ENCODE results near the gene SP8. TPM values are rescaled to one million over a fixed set of nuclear protein-coding genes. Genes with fewer than 3 reads are reported as not detected.
"Not testable (repeated sequence)": the region's sequence is repeated elsewhere in the genome, so short reads cannot be mapped to it uniquely, and the experiment has no call there.

The SP8 gene
- polyA plus RNA-seq, result not detected

DNA sequence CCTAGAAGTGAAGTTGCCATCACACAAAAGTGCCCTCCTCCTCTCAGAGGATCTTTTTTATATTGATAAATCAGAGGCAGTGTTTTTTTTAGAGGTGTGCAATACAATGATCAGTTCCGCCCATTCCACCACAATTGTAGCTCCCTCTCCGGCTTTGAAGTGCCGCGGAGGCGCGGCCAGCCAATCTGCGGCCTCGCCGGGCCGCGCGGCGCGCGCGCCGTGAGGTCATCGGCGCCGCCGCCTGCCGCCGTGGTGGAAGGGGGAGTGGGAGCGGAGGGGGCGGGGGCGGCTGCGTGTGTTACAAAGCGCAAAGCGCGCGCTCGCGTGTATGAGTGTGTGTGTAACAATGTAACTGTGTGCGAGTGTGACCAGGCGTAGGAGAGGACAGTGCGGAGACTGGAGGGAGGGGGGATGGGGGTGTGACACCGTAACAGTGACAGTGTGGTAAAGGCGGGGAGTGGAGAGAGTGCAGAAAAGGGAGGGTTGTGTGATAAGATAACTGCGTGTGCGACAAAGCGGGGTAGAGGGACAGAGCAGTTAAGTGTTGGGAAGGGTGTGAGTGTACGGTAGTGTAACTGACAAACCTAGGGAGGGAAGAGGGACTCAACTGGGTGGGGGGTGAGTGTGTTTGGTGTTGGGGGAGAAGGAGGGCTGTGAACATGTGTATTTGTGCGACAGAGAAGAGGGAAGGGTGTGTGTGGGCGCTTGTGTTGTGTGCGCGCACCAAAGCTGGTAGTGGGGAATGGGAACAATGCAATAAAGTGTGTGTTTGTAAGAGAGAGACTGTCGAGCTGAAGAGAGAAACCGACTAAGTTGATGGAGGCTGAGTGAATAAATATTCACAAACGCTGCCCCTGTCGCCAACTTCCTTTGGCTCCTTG is at the start of gene SP8:
Gene SP8, minus strand, starts transcription at position 108 of the 881 bp plus-strand sequence. Its CDS starts 88 bp downstream, at position 20.
- Mint-ChIP-seq H3K27me3 (peaks cover 61% of the 10 kb centered on the region), H3K4me3 (peak within 1 kb of the TSS; percentile 46 to 80 (median 68)), H3K4me1 (peaks cover 2 to 21% (median 7%) of the 10 kb centered on the region in 3 donors), H3K36me3 (no peaks in the 10 kb centered on the region), H3K9me3 (peaks cover under 1 to 10% (median 8%) of the 10 kb centered on the region in 3 donors), H3K27ac (peak within 1 kb of the TSS; percentile 86 to 95 (median 91))

- not testable (repeated sequence) for H3K36me3 Mint-ChIP-seq, H3K4me3 Mint-ChIP-seq, H3K4me1 Mint-ChIP-seq, H3K27me3 Mint-ChIP-seq, H3K27ac Mint-ChIP-seq, H3K9me3 Mint-ChIP-seq
Measured at GRCh38 chr7:20836424-20836823, 49.7 kb upstream of the SP8 start.

DNA sequence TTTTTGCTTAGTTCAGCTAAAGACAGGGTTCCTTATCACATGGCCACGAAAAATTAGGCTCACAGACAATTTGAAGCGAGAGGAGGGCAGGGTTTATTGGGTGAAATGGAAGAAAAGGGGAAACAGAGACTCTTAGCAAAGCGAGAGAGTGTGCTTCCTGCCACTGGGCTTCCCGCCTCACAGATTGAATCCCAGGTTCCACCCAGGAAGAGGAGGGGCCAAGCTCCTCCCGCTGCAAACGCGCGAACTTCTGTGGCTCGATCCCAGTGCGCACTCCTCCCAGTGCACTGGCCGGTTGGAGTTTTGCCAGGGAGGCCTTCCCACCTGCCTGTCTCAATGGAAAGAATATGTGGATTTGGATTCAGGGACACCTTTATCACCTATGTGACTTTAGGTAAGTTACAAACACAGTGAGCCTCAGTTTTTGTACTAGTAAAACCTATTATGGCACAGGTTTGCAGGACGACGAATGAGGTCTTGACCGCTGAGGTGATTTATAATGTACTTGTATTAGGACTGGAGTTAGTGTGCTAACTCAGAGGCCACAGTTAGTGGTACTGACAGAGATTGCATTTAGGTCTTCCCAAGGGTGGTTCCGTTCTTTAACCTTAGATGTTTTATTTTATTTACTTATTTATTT is 48.5 kb upstream of the SP8 start:
- peaks cover 3% of the 10 kb centered on the region for H3K27me3 Mint-ChIP-seq
- H3K27ac Mint-ChIP-seq, result no peak overlapping the region
- H3K4me1 Mint-ChIP-seq, result no peaks in the 10 kb centered on the region
- H3K4me3 Mint-ChIP-seq, result no peak overlapping the region
- H3K9me3 Mint-ChIP-seq, result peaks cover 0 to 2% (median 0%) of the 10 kb centered on the region in 3 donors
- H3K36me3 Mint-ChIP-seq, result no peaks in the 10 kb centered on the region

GRCh38 chr7:20834656-20835055 is 48.0 kb upstream of the SP8 start:
- Mint-ChIP-seq H3K36me3 (no peaks in the 10 kb centered on the region), H3K4me1 (no peaks in the 10 kb centered on the region), H3K4me3 (no peak overlapping the region), H3K9me3 (peaks cover 0 to 2% (median 0%) of the 10 kb centered on the region in 3 donors), H3K27me3 (peaks cover 3% of the 10 kb centered on the region), H3K27ac (no peak overlapping the region)

DNA sequence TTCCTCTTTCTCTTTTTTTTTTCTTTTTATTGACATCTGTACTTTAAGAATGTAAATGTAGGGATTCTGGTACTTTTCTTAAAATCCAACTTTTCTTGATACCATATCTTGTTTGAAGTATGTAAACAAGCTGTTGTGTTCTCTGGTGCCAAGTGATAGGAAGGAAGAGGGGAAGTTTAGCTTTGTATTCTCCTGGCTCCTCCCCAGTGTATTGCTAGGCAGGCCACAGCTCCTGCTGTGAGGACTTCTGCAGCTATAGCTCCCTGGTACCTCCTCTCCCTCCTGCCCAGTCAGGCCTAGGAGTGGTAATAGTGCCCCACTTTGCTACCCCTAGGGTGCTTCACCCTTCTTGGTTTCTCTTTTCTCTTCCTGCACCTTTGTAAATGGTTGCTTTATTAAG is 45.3 kb upstream of the SP8 start:
- no peak overlapping the region for H3K27ac Mint-ChIP-seq
- no peak overlapping the region for H3K4me3 Mint-ChIP-seq
- H3K4me1 Mint-ChIP-seq, result no peaks in the 10 kb centered on the region
- H3K27me3 Mint-ChIP-seq, result peaks cover 3% of the 10 kb centered on the region
- H3K9me3 Mint-ChIP-seq, result peaks cover 0 to 2% (median 0%) of the 10 kb centered on the region in 3 donors
- H3K36me3 Mint-ChIP-seq, result no peaks in the 10 kb centered on the region

- no peaks in the 10 kb centered on the region for H3K4me1 Mint-ChIP-seq
- no peak overlapping the region for H3K4me3 Mint-ChIP-seq
- H3K27ac Mint-ChIP-seq, result no peak overlapping the region
- peaks cover 0 to 2% (median 0%) of the 10 kb centered on the region in 3 donors for H3K9me3 Mint-ChIP-seq
- H3K27me3 Mint-ChIP-seq, result peaks cover 3% of the 10 kb centered on the region
- no peaks in the 10 kb centered on the region for H3K36me3 Mint-ChIP-seq
Measured at GRCh38 chr7:20831451-20831850, 44.8 kb upstream of the SP8 start.

DNA sequence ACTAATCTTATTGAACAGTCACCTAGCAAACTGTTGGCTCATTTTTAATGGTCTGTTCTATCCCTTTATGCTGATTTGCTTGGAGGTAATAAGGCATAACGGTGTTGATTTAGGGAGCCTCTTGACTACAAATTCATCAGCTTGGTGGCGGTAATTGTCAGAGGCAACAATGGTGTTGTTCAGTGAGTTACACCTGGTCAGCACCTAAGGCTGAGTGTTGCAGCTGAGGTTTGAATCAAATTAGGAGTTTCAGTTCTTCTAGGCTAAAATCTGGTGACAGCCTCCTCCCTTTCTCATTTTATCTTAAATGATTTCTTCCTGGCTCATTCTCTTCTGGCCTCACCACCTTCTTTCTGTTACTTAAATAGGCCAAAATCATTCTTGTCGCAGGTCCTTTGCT is 42.3 kb upstream of the SP8 start:
- Mint-ChIP-seq H3K9me3 (no peaks in the 10 kb centered on the region), H3K36me3 (no peaks in the 10 kb centered on the region), H3K27me3 (peaks cover 3% of the 10 kb centered on the region), H3K4me1 (peaks cover 0 to 4% (median 0%) of the 10 kb centered on the region in 3 donors), H3K27ac (no peak overlapping the region), H3K4me3 (no peak overlapping the region)

DNA sequence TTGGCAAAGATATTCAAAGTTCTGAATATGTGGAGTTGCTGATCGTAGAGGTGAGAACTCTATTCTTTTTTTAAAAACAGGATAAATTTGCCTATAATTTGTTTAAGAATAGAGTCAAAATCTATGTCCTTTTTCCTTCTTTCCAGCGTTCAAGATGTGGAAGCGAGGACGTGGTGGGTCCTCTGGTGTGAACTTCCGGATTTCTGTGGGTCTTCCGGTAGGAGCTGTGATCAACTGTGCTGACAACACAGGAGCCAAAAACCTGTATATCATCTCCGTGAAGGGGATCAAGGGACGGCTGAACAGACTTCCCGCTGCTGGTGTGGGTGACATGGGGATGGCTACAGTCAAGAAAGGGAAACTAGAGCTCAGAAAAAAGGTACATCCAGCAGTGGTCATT is 40.5 kb upstream of the SP8 start:
- no peaks in the 10 kb centered on the region for H3K27me3 Mint-ChIP-seq
- H3K9me3 Mint-ChIP-seq, result no peaks in the 10 kb centered on the region
- no peaks in the 10 kb centered on the region for H3K36me3 Mint-ChIP-seq
- H3K4me1 Mint-ChIP-seq, result peaks cover 0 to 4% (median 0%) of the 10 kb centered on the region in 3 donors
- H3K4me3 Mint-ChIP-seq, result no peak overlapping the region
- H3K27ac Mint-ChIP-seq, result no peak overlapping the region

- Mint-ChIP-seq H3K27ac (no peak overlapping the region), H3K27me3 (no peaks in the 10 kb centered on the region), H3K9me3 (no peaks in the 10 kb centered on the region), H3K36me3 (no peaks in the 10 kb centered on the region), H3K4me1 (peaks cover 0 to 4% (median 0%) of the 10 kb centered on the region in 3 donors), H3K4me3 (no peak overlapping the region)
Measured at GRCh38 chr7:20826243-20826642, 39.6 kb upstream of the SP8 start.

DNA sequence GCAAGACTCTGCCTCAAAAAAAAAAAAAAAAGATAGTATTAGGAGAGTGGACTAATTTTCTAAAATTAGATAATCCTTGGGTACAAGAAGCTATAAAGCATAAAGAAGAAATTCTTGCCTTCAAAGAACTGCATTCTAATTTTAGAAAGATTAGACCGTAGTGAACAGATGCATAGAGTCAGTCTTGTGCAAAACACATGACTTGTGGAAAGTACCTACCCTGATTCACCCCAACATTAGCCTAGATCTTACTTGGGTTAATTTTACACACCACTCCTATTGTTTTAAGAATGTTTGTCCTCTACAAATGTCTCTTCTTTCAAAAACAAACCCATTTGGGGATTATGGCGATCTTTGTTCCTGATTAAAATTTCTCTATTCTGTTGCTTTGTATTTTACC is 38.9 kb upstream of the SP8 start:
- H3K9me3 Mint-ChIP-seq, result no peaks in the 10 kb centered on the region
- no peaks in the 10 kb centered on the region for H3K27me3 Mint-ChIP-seq
- no peak overlapping the region for H3K4me3 Mint-ChIP-seq
- peaks cover 0 to 4% (median 0%) of the 10 kb centered on the region in 3 donors for H3K4me1 Mint-ChIP-seq
- H3K36me3 Mint-ChIP-seq, result no peaks in the 10 kb centered on the region
- H3K27ac Mint-ChIP-seq, result no peak overlapping the region

DNA sequence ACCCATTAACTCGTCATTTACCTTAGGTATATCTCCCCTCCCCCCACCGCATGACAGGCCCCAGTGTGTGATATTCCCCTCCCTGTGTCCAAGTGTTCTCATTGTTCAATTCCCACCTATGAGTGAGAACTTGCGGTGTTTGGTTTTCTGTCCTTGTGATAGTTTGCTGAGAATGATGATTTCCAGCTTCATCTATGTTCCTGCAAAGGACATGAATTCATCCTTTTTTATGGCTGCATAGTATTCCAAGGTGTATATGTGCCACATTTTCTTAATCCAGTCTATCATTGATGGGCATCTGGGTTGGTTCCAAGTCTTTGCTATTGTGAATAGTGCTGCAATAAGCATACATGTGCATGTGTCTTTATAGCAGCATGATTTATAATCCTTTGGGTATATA is 34.7 kb upstream of the SP8 start:
- not testable (repeated sequence) for H3K27me3 Mint-ChIP-seq

DNA sequence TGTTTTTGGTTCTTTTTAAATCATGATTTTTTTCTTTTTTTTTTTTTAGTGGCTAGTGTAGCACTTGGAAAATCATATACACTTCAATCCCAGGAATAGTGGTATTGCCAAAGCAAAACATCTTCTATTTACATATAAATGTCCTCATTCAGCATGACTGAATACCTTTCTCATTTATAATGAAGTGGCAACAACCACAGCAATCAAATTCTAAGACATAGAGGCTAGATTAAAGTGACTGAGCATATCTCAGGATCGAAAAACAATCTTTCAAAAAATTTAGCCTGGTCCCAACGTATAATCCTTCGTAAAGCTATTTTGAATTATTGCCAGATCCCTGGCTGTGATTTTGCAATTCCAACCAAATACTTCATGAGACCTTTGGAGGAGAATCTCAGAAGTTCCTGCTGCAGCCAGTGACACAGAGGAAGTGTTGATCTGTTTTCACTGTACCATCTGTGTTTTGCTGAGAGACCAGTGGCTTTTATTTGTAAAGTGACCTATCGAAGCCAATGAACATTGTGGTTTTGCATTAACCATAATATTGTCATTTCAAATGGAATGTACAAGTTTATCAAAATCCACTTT is 29.8 kb upstream of the SP8 start:
- Mint-ChIP-seq H3K4me1 (no peaks in the 10 kb centered on the region), H3K27me3 (no peaks in the 10 kb centered on the region), H3K36me3 (no peaks in the 10 kb centered on the region), H3K4me3 (no peak overlapping the region), H3K9me3 (no peaks in the 10 kb centered on the region), H3K27ac (no peak overlapping the region)

More for the DNA sequence above, 34.7 kb upstream of the SP8 start:
- H3K27ac Mint-ChIP-seq, H3K36me3 Mint-ChIP-seq, H3K4me3 Mint-ChIP-seq, H3K4me1 Mint-ChIP-seq, H3K9me3 Mint-ChIP-seq: not testable (repeated sequence)

DNA sequence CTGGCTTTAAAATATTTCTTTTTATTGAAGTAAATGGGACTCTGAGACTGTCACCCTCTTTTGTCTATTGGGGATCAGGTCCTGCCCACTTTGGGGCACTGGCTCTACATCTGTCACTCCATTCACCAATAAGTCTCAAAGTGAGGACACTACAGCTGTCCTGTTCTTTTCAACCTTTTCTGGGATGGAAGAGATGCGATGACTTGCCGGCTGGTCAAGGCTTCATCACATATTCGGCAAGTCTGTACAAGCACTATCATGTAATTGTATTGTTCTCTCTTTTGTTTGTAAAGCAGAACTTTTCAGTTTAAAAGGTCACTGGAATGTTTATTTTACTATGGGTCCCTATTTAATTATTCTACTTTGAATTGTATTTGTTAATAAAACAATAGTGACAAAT is 17.7 kb upstream of the SP8 start:
- Mint-ChIP-seq H3K36me3 (no peaks in the 10 kb centered on the region), H3K27ac (no peak overlapping the region), H3K27me3 (peaks cover 4% of the 10 kb centered on the region), H3K4me1 (no peaks in the 10 kb centered on the region), H3K9me3 (peaks cover 0 to 5% (median 4%) of the 10 kb centered on the region in 3 donors), H3K4me3 (no peak overlapping the region)

DNA sequence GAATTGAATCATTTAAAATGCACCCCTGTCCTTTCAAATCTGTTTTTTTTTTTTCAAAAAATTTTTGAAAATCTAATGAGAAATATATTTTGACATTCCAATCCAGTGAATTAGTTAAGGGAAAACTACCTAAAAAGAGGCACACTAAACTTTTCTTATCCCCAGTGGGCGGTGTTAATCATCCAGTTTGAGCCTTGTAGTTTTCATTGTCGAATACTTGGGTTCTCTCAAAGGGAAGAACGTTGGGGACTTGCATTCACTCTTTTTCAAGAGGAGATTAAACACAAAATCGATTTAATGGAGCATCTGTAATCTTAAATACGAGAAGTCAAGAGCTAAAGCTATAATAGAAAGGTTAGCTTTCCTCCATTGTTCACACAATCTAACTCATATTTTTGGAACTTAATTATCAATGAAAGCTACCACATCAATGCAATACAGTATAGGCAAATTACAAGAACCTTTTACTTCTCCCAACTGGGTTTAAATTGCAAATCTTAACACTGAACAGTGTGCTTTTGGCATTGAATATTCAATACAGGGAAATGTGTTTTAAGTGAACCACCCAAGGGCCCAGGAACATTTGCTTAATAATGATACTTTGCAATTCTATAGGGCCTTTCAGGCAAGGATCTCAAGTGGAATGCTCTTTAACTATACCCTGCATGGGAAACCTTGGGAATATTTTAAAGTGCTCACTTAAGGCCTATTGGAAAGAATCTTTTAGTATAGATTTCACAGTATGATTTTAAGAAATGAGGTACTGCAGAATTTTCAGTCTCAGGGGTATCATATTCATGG is 13.1 kb upstream of the SP8 start:
- no peaks in the 10 kb centered on the region for H3K36me3 Mint-ChIP-seq
- peak overlapping the region in 1 of 3 donors; percentile 13 for H3K27ac Mint-ChIP-seq
- peaks cover 20% of the 10 kb centered on the region for H3K27me3 Mint-ChIP-seq
- peak overlapping the region in 1 of 4 donors; percentile 79 for H3K4me3 Mint-ChIP-seq
- H3K4me1 Mint-ChIP-seq, result peaks cover 7 to 13% (median 13%) of the 10 kb centered on the region in 3 donors
- peaks cover 0 to 2% (median 0%) of the 10 kb centered on the region in 3 donors for H3K9me3 Mint-ChIP-seq

All from IgD-negative memory B cell (primary cell).